Neural cell (in vitro differentiated cells): Measurements from ENCODE around the gene NUBP2.

Experiments used
- EZH2 ChIP-seq: fragments of 200-600, 300-800 bp; shearing (Covaris generic), sonication (generic); IDR thresholded peaks from 2 replicates; pipeline ENCODE4 v1.6.1; 2014; ENCODE audit warnings: antibody characterized with exemption, low read length, borderline replicate concordance, mild to moderate bottlenecking; ENCODE audit not compliant: insufficient read depth, poor library complexity, severe bottlenecking
- MXI1 ChIP-seq: fragments of 450-650 bp; conservative IDR thresholded peaks from 2 replicates; pipeline ENCODE4 v1.6.1; 2014; ENCODE audit warnings: antibody characterized with exemption, mild to moderate bottlenecking; ENCODE audit not compliant: poor library complexity, severe bottlenecking
- SMC3 ChIP-seq: fragments of 450-650 bp; conservative IDR thresholded peaks from 2 replicates; pipeline ENCODE4 v1.6.1; 2014; ENCODE audit warnings: antibody characterized with exemption, mild to moderate bottlenecking, moderate library complexity; ENCODE audit not compliant: poor library complexity
- TAF1 ChIP-seq: IDR thresholded peaks from 2 replicates; pipeline ENCODE4 v1.6.1; 2012; ENCODE audit warnings: low read depth
- TF ChIP-seq, protein P1 (sequence below): fragments of 450-650 bp; IDR thresholded peaks from 2 replicates; pipeline ENCODE4 v1.5.1; 2014; ENCODE audit warnings: antibody characterized with exemption, mild to moderate bottlenecking, moderate library complexity; ENCODE audit not compliant: poor library complexity, severe bottlenecking
- TF ChIP-seq, protein P2 (sequence below): IDR thresholded peaks from 2 replicates; pipeline ENCODE4 v1.6.1; 2012; ENCODE audit warnings: borderline replicate concordance

DNA sequence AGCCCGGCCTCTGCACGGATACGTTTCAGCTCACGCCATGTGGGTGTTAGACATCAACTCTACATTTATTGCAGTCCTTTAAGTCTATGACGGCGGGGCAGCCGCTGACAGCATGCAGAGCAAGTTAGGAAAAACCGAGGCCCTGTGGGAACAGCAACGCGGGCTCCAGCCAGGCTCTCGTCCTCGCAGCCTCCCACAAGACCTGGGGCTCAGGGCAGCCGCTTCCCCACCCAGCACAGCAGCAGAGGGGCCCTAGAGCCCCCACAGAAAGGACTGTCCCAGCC is 6.1 kb upstream of the NUBP2 start:
- TF ChIP-seq, protein P1, sequence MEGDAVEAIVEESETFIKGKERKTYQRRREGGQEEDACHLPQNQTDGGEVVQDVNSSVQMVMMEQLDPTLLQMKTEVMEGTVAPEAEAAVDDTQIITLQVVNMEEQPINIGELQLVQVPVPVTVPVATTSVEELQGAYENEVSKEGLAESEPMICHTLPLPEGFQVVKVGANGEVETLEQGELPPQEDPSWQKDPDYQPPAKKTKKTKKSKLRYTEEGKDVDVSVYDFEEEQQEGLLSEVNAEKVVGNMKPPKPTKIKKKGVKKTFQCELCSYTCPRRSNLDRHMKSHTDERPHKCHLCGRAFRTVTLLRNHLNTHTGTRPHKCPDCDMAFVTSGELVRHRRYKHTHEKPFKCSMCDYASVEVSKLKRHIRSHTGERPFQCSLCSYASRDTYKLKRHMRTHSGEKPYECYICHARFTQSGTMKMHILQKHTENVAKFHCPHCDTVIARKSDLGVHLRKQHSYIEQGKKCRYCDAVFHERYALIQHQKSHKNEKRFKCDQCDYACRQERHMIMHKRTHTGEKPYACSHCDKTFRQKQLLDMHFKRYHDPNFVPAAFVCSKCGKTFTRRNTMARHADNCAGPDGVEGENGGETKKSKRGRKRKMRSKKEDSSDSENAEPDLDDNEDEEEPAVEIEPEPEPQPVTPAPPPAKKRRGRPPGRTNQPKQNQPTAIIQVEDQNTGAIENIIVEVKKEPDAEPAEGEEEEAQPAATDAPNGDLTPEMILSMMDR = no peak
- TF ChIP-seq EZH2 = no peak
- TF ChIP-seq TAF1 = no peak
- TF ChIP-seq SMC3 = no peak
- TF ChIP-seq, protein P2, sequence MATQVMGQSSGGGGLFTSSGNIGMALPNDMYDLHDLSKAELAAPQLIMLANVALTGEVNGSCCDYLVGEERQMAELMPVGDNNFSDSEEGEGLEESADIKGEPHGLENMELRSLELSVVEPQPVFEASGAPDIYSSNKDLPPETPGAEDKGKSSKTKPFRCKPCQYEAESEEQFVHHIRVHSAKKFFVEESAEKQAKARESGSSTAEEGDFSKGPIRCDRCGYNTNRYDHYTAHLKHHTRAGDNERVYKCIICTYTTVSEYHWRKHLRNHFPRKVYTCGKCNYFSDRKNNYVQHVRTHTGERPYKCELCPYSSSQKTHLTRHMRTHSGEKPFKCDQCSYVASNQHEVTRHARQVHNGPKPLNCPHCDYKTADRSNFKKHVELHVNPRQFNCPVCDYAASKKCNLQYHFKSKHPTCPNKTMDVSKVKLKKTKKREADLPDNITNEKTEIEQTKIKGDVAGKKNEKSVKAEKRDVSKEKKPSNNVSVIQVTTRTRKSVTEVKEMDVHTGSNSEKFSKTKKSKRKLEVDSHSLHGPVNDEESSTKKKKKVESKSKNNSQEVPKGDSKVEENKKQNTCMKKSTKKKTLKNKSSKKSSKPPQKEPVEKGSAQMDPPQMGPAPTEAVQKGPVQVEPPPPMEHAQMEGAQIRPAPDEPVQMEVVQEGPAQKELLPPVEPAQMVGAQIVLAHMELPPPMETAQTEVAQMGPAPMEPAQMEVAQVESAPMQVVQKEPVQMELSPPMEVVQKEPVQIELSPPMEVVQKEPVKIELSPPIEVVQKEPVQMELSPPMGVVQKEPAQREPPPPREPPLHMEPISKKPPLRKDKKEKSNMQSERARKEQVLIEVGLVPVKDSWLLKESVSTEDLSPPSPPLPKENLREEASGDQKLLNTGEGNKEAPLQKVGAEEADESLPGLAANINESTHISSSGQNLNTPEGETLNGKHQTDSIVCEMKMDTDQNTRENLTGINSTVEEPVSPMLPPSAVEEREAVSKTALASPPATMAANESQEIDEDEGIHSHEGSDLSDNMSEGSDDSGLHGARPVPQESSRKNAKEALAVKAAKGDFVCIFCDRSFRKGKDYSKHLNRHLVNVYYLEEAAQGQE = no peak
- no peak for TF ChIP-seq MXI1
